GM23338 (cell line): Measurements from ENCODE around the gene DDX5. TPM values are rescaled to one million over a fixed set of nuclear protein-coding genes. Genes with fewer than 3 reads are reported as not detected.

Experiments used
- ATAC-seq: fragments of 200-7000 bp; cut with Tn5 transposase; 3 replicates; pipeline ENCODE4 v1.9.1; 2020
- DNase-seq: peaks from one replicate; pipeline ENCODE4 v3.0.0-alpha.2; 2015; ENCODE audit warnings: low spot score
- H2AFZ ChIP-seq: fragments of 200-600 bp; sonication (generic); 2 replicates; pipeline ENCODE4 v1.8.0; 2016; ENCODE audit warnings: antibody characterized with exemption, mild to moderate bottlenecking, moderate library complexity
- H3F3A ChIP-seq: fragments of 200-600 bp; sonication (generic); replicated peaks from 2 replicates; pipeline ENCODE4 v1.8.0; 2017; ENCODE audit warnings: antibody characterized with exemption, mixed run types, low read depth
- H3K27ac ChIP-seq: fragments of 200-600 bp; sonication (generic); 2 replicates; pipeline ENCODE4 v1.6.1; 2016; ENCODE audit warnings: low read depth
- H3K27me3 ChIP-seq: fragments of 200-600 bp; sonication (generic); 2 replicates; pipeline ENCODE4 v1.8.0; 2016; ENCODE audit warnings: mild to moderate bottlenecking, mixed run types, moderate library complexity; ENCODE audit not compliant: insufficient read depth
- H3K36me3 ChIP-seq: fragments of 200-600 bp; sonication (generic); 2 replicates; pipeline ENCODE4 v1.8.0; 2016; ENCODE audit warnings: mild to moderate bottlenecking; ENCODE audit not compliant: insufficient read depth
- H3K4me1 ChIP-seq: fragments of 200-600 bp; sonication (generic); 2 replicates; pipeline ENCODE4 v1.8.0; 2016; ENCODE audit warnings: mild to moderate bottlenecking, moderate library complexity; ENCODE audit not compliant: insufficient read depth
- H3K4me2 ChIP-seq: fragments of 200-600 bp; sonication (generic); 2 replicates; pipeline ENCODE4 v1.7.1; 2017; ENCODE audit warnings: mixed run types
- H3K4me3 ChIP-seq: fragments of 200-600 bp; sonication (generic); 2 replicates; pipeline ENCODE4 v1.6.1; 2016; ENCODE audit warnings: mixed run types
- H3K79me2 ChIP-seq: fragments of 200-600 bp; sonication (generic); replicated peaks from 2 replicates; pipeline ENCODE4 v1.8.0; 2017; ENCODE audit warnings: mild to moderate bottlenecking; ENCODE audit not compliant: insufficient read depth
- H3K9me2 ChIP-seq: fragments of 200-600 bp; sonication (generic); 2 replicates; pipeline ENCODE4 v1.8.0; 2017; ENCODE audit not compliant: insufficient read depth
- H4K20me1 ChIP-seq: fragments of 200-600 bp; sonication (generic); replicated peaks from 2 replicates; pipeline ENCODE4 v1.8.0; 2017; ENCODE audit warnings: mild to moderate bottlenecking; ENCODE audit not compliant: insufficient read depth
- H3K27ac Mint-ChIP-seq: 2 replicates; pipeline ENCODE4 v1.8.0; 2020; ENCODE audit warnings: inconsistent platforms, mild to moderate bottlenecking, moderate library complexity, mixed read lengths
- H3K27me3 Mint-ChIP-seq: 3 replicates; pipeline ENCODE4 v1.8.0; 2022; ENCODE audit warnings: low read depth, mild to moderate bottlenecking, moderate library complexity, mixed read lengths, inconsistent platforms; ENCODE audit not compliant: insufficient read depth, poor library complexity
- H3K36me3 Mint-ChIP-seq: 3 replicates; pipeline ENCODE4 v1.8.0; 2021; ENCODE audit warnings: low read depth, mild to moderate bottlenecking, inconsistent platforms, moderate library complexity, mixed read lengths
- H3K4me1 Mint-ChIP-seq: 3 replicates; pipeline ENCODE4 v1.8.0; 2020; ENCODE audit warnings: mild to moderate bottlenecking, inconsistent platforms, mixed read lengths
- H3K4me3 Mint-ChIP-seq: 3 replicates; pipeline ENCODE4 v1.8.0; 2021; ENCODE audit warnings: moderate library complexity, mild to moderate bottlenecking, inconsistent platforms, mixed read lengths
- H3K9me3 Mint-ChIP-seq: 3 replicates; pipeline ENCODE4 v1.8.0; 2020; ENCODE audit warnings: moderate library complexity, mild to moderate bottlenecking, inconsistent platforms, mixed read lengths
- EZH2 ChIP-seq: fragments of 200-600 bp; sonication (generic); IDR thresholded peaks from one replicate; pipeline ENCODE4 v1.8.0; 2017; ENCODE audit warnings: antibody characterized with exemption, mild to moderate bottlenecking, low read depth; ENCODE audit not compliant: unreplicated experiment
- ZNF114 ChIP-seq: fragments of 250-450 bp; sonication (Bioruptor Pico); IDR thresholded peaks from 2 replicates; pipeline ENCODE4 v1.5.0; 2020; ENCODE audit warnings: mild to moderate bottlenecking, moderate library complexity
- ZNF331 ChIP-seq: fragments of 250-450 bp; sonication (Bioruptor Pico); IDR thresholded peaks from 2 replicates; pipeline ENCODE4 v1.5.0; 2020; ENCODE audit warnings: low read depth, mild to moderate bottlenecking, moderate library complexity
- polyA plus RNA-seq: library from polyadenylated mRNA; unstranded; fragments of >200 nt; fragmentation: Nextera tagmentation; extraction: Ambion mirVana; gene quantifications from 2 replicates; pipeline ENCODE4 v1.2.1, GENCODE V29; 2016
- total RNA-seq: library from RNA; depleted of rRNA; stranded (reverse); fragments of >200 nt; shearing (Covaris generic); gene quantifications from 2 replicates; pipeline ENCODE4 v1.2.3, GENCODE V29; 2014
- TF ChIP-seq, protein P1 (sequence below): IDR thresholded peaks from 2 replicates; pipeline ENCODE4 v1.6.1; 2016; ENCODE audit warnings: antibody characterized with exemption
- TF ChIP-seq, protein P2 (sequence below), 2 experiments: fragments of 200-600 bp in 1 of 2; sonication (generic) in 1 of 2; conservative IDR thresholded peaks; 2 replicates each; pipeline versions ENCODE4 v1.5.1 to v1.6.1; 2016 to 2017; ENCODE audit warnings: antibody characterized with exemption in 2 of 2, low read depth in 2 of 2, mild to moderate bottlenecking in 2 of 2, moderate library complexity in 1 of 2

The DDX5 gene
- total and polyA plus RNA-seq, 2 experiments from 2014 or later, result 400 to 447 TPM

DNA sequence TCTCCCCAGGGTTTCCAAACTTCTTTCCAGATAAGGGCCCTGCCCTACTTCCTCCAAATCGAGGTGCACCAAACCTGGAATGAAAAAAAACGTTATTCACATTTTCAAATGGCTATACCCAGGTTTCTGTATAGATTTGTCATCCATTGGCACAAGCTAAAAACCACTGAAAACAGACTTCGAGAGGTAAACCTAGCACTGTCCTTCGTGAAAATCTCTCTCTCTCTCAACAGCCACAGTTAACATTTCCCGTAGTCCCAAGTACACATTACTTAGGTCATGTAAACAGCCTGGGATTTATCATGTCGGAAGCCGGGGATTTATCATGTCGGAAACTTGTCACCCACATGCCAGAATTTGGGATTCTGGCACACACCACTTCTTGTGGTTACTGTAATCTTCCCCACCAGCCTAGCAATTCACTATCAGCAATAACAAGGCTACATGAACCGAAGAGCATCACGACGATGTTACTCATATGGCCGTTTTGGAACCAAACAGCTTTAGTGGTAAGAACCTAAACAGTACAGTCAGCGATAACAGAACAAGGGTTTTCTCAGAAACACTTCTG is 1.2 kb downstream of the DDX5 start:
- Histone ChIP-seq H3K36me3 (peaks cover 57% of the 10 kb centered on the region), H3K4me1 (peaks cover 8% of the 10 kb centered on the region; the same call in 1 of the 2 replicates), H4K20me1 (peaks cover 60% of the 10 kb centered on the region), H3K4me3 (peak overlapping the region; percentile 100), H3K27ac (peak overlapping the region; percentile 76), H3K9me2 (no peaks in the 10 kb centered on the region), H3F3A (peaks cover 44% of the 10 kb centered on the region), H3K27me3 (no peaks in the 10 kb centered on the region), H3K4me2 (peak overlapping the region; percentile 91), H2AFZ (no peak overlapping the region), H3K79me2 (peaks cover 93% of the 10 kb centered on the region)
- Mint-ChIP-seq H3K9me3 (peaks cover 4% of the 10 kb centered on the region; the same call in 1 of the 3 replicates), H3K4me1 (peaks cover 56% of the 10 kb centered on the region), H3K36me3 (peaks cover 86% of the 10 kb centered on the region), H3K4me3 (peak overlapping the region; percentile 99), H3K27me3 (peaks cover 24% of the 10 kb centered on the region), H3K27ac (peak overlapping the region; percentile 100)
- TF ChIP-seq EZH2, result no peak
- no peak for TF ChIP-seq ZNF114 (CRISPR knock-in tag)
- TF ChIP-seq, protein P1, sequence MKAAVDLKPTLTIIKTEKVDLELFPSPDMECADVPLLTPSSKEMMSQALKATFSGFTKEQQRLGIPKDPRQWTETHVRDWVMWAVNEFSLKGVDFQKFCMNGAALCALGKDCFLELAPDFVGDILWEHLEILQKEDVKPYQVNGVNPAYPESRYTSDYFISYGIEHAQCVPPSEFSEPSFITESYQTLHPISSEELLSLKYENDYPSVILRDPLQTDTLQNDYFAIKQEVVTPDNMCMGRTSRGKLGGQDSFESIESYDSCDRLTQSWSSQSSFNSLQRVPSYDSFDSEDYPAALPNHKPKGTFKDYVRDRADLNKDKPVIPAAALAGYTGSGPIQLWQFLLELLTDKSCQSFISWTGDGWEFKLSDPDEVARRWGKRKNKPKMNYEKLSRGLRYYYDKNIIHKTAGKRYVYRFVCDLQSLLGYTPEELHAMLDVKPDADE, result no peak
- TF ChIP-seq, protein P2, sequence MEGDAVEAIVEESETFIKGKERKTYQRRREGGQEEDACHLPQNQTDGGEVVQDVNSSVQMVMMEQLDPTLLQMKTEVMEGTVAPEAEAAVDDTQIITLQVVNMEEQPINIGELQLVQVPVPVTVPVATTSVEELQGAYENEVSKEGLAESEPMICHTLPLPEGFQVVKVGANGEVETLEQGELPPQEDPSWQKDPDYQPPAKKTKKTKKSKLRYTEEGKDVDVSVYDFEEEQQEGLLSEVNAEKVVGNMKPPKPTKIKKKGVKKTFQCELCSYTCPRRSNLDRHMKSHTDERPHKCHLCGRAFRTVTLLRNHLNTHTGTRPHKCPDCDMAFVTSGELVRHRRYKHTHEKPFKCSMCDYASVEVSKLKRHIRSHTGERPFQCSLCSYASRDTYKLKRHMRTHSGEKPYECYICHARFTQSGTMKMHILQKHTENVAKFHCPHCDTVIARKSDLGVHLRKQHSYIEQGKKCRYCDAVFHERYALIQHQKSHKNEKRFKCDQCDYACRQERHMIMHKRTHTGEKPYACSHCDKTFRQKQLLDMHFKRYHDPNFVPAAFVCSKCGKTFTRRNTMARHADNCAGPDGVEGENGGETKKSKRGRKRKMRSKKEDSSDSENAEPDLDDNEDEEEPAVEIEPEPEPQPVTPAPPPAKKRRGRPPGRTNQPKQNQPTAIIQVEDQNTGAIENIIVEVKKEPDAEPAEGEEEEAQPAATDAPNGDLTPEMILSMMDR (conservative IDR thresholded peaks at IDR 0.05; ENCODE audit: low read depth in 2 of 2), result no peak
- no peak for TF ChIP-seq ZNF331 (CRISPR knock-in tag)
- ATAC-seq (no peak), DNase-seq (no peak)

DNA sequence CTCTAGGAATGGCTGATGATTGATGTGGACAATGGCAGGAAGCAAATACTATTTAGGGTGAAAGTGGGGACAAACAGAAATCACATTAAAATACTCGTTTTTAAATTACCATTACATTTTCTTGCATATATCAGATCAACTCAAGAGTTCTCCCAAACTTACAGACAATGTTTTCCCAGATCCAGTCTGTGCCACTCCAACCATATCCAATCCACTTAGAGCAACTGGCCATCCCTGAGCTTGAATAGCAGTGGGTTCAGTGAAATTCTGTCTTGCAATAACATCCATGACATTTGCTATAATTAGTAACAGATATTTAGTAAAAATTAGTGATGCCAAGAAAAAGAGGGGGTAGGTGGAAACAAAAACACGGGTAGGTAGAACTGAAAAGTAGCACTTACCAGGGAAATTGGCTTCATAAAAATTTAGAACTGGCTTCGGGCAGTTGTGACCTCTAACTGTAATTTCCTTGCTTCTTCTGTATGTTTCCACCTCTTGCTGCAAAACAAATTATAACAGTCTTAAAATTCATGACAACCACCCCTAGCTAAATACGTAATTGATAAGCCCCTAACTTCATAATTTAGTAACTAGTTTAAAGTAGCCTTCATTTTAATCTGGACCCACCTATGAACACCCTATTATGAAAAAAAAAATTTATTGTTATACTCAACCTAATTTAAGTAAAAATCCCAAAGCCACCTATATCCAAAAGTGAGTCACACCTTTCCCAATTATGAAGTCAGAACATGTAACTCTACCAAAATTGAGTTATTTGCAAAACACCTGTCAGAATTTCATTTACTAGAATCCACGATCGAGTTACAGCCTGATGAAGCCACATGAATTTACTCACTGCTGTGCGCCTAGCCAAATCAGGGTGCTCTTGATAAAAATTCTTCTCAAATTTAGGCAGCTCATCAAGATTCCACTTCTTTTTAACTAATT is 2.0 kb downstream of the DDX5 start:
- Histone ChIP-seq H3K4me2 (peak overlapping the region; percentile 91), H3K4me3 (peak overlapping the region; percentile 100), H3K4me1 (peaks cover 8% of the 10 kb centered on the region; the same call in 1 of the 2 replicates), H3K9me2 (no peaks in the 10 kb centered on the region), H3K79me2 (peaks cover 91% of the 10 kb centered on the region), H2AFZ (no peak overlapping the region), H3F3A (peaks cover 51% of the 10 kb centered on the region), H3K27ac (peak overlapping the region; percentile 76), H3K27me3 (no peaks in the 10 kb centered on the region), H4K20me1 (peaks cover 61% of the 10 kb centered on the region), H3K36me3 (peaks cover 60% of the 10 kb centered on the region)
- H3K9me3 Mint-ChIP-seq, result peaks cover 4% of the 10 kb centered on the region; the same call in 1 of the 3 replicates
- ATAC-seq (no peak), DNase-seq (no peak)
- TF ChIP-seq, protein P1, result no peak
- no peak for TF ChIP-seq EZH2
- H3K4me3 Mint-ChIP-seq, result peak overlapping the region; percentile 99
- peaks cover 86% of the 10 kb centered on the region for H3K36me3 Mint-ChIP-seq
- H3K27ac Mint-ChIP-seq, result peak overlapping the region; percentile 66
- peaks cover 24% of the 10 kb centered on the region for H3K27me3 Mint-ChIP-seq
- peaks cover 62% of the 10 kb centered on the region for H3K4me1 Mint-ChIP-seq
